ENCODE data around the gene LIM2. TPM values are rescaled to one million over a fixed set of nuclear protein-coding genes. Genes with fewer than 3 reads are reported as not detected.
A peak's percentile ranks its signal among the peaks of the same experiment; 100 is the strongest.

LIM2 gene
- total and polyA plus RNA-seq, 2 of the 8 experiments (the other 6 are each of a cell fraction or from before 2014, with no cell fraction given): not detected

DNA sequence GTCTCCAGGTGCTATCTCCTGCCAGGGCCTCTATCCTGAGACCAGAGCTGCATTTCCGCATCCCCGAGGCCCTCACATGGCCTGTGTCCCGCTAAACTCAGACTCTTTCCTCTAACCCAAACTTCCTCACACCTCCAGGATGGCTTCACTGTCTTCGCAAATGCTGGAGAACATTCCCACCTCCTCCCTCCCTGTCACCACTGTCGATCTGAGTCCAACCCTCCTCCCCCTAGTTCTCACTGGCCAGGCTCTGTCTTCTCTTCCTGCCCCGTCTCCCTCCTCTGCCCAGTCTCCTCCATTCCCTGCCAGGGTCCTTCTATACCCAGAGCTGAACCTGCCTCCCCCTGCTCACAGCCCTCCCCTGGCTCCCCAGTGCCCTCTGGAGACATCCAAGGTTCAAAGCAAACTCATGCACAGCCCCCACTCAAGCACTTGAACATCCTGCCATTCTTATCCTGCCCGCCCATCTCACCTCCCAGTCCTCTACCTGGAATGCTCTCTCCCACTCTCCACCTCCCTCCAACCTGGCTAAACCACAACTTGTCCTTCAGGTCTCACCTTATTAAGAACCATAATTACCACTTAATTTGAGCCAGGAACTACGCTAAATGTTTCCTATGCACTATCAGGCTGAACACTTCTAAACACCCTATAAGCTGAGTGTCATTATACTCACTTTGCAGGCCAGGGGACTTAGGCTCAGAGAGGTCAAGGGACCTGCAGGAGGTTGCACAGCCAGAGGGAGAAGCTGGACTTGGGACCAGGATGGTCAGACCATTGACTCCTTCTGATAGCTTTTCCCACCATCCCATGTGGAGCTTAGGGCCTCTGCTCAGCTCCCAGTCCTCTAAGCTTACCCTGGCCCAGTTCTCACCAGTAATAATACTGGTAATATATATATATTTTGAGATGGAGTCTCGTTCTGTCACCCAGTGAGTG is 44.9 kb downstream of the LIM2 start:
- peak overlapping the region; percentile 63; the same call in 1 of the 2 replicates for H2BK5ac ChIP-seq (ENCODE audit: low read depth, low read length)
- no peaks in the 10 kb centered on the region for H3K9me3 ChIP-seq (ENCODE audit: insufficient read depth in 2 of 2, low read depth in 1 of 2, low read length in 1 of 2)
- no peak overlapping the region for H3K4me3 ChIP-seq (ENCODE audit: extremely low read depth in 1 of 4, insufficient read depth in 2 of 4, low read depth in 3 of 4, low read length in 4 of 4)
- no peak overlapping the region for H2AFZ ChIP-seq (ENCODE audit: low read length)
- H3K79me2 ChIP-seq (ENCODE audit: control insufficient read depth in 1 of 2, insufficient read depth in 2 of 2, low read length in 2 of 2): no peaks in the 10 kb centered on the region
- TF ChIP-seq RFX5 (IDR thresholded peaks at IDR 0.05; ENCODE audit: borderline replicate concordance, low read depth, low read length) (no peak), KDM1A (IDR thresholded peaks at IDR 0.05; ENCODE audit: borderline replicate concordance, low read length) (peak; percentile 81)
- TF ChIP-seq, protein P1, sequence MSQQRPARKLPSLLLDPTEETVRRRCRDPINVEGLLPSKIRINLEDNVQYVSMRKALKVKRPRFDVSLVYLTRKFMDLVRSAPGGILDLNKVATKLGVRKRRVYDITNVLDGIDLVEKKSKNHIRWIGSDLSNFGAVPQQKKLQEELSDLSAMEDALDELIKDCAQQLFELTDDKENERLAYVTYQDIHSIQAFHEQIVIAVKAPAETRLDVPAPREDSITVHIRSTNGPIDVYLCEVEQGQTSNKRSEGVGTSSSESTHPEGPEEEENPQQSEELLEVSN (IDR thresholded peaks at IDR 0.05): peak; percentile 43; the same call in 1 of the 2 replicates
- H3K23me2 ChIP-seq (ENCODE audit: low read depth, low read length): peaks cover 13% of the 10 kb centered on the region
- no peak overlapping the region for H4K8ac ChIP-seq (ENCODE audit: extremely low read depth, insufficient read depth, low read length)
- CTCF ChIA-PET (ENCODE audit: partially characterized antibody): interaction anchor here (0.6 to 4.9 kb wide), 13 partner anchors 12 to 932 kb away, joined by 3 to 42 read pairs (median 3); partner anchors contain the start of genes CLDND2 and ETFB
- H3K18ac ChIP-seq (ENCODE audit: extremely low read depth, low read length): peak overlapping the region; percentile 78; the same call in 1 of the 2 replicates
- H2AK5ac ChIP-seq (ENCODE audit: low read depth, low read length): 0 out of 2 replicates have a peak overlapping the region, but pooled peaks have one; percentile 77
- H3K79me1 ChIP-seq (ENCODE audit: low read depth, low read length): no peaks in the 10 kb centered on the region
- no peak overlapping the region for H3K23ac ChIP-seq (ENCODE audit: insufficient read length)
- POLR2A ChIA-PET (ENCODE audit: partially characterized antibody): interaction anchor here (0.8 to 2.9 kb wide), 8 partner anchors 8 to 78 kb away, joined by 3 to 13 read pairs (median 4); partner anchors contain the start of genes C19orf84 and ETFB
- H3K56ac ChIP-seq (replicated peaks; ENCODE audit: insufficient read length, low read depth, low read length): no peak overlapping the region
- H4K20me1 ChIP-seq (replicated peaks in 1 of 2; ENCODE audit: control insufficient read depth in 1 of 2, insufficient read depth in 2 of 2, low read length in 2 of 2): peaks cover 0 to 3% of the 10 kb centered on the region in 2 experiments
- peak overlapping the region; percentile 99; the same call in 1 of the 2 replicates for H2BK15ac ChIP-seq (ENCODE audit: low read length)
- no peak overlapping the region for H3K9ac ChIP-seq (replicated peaks in 1 of 4; ENCODE audit: extremely low read depth in 1 of 4, low read depth in 3 of 4, low read length in 3 of 4)
- no peak for FAIRE-seq
- peaks cover 0 to 19% (median 15%) of the 10 kb centered on the region in 4 experiments; a peak in 6 of 7 replicates for H3K4me1 ChIP-seq (replicated peaks in 1 of 4; ENCODE audit: control insufficient read depth in 3 of 4, insufficient read depth in 4 of 4, low read length in 3 of 4)
- H3K27ac ChIP-seq (ENCODE audit: low read depth, low read length): no peak overlapping the region
- H2BK120ac ChIP-seq (replicated peaks; ENCODE audit: low read depth, low read length): peak overlapping the region; percentile 33
- peak overlapping the region; percentile 95; the same call in 1 of the 2 replicates for H2BK20ac ChIP-seq (ENCODE audit: low read length)
- H3K14ac ChIP-seq (ENCODE audit: insufficient read length): no peak overlapping the region
- no peak for DNase-seq (ENCODE audit: low read depth in 1 of 2, low spot score in 2 of 2)
- no peaks in the 10 kb centered on the region; a peak in 1 of 8 replicates for H3K36me3 ChIP-seq (ENCODE audit: control insufficient read depth in 2 of 4, insufficient read depth in 4 of 4, low read length in 3 of 4)
- WGBS, 2 experiments (ENCODE audit: extremely low coverage in 1 of 2, insufficient coverage in 1 of 2, insufficient read length in 1 of 2, insufficient replicate concordance in 2 of 2, low coverage in 1 of 2, low lambda C conversion rate in 2 of 2, missing lambda C conversion rate in 1 of 2): 85% methylated on average over 9 of the region's 9 CpGs; no CpG with 5 or more reads in 1 of the 2 experiments
- H4K91ac ChIP-seq (replicated peaks; ENCODE audit: insufficient read length, low read length): peak overlapping the region; percentile 49
- H4K5ac ChIP-seq (ENCODE audit: insufficient read length, low read depth, low read length): no peak overlapping the region
- no peak overlapping the region for H3K4ac ChIP-seq (replicated peaks; ENCODE audit: insufficient read length, low read depth, low read length)
- H2BK12ac ChIP-seq (ENCODE audit: low read depth, low read length): peak overlapping the region; percentile 94; the same call in 1 of the 2 replicates
- H3K4me2 ChIP-seq (ENCODE audit: insufficient read depth in 1 of 2, low read depth in 2 of 2, low read length in 2 of 2): peak overlapping the region; percentile 34 to 39; a peak in 2 of 4 replicates
- peaks cover 0 to 18% (median 11%) of the 10 kb centered on the region in 4 experiments; a peak in 5 of 7 replicates for H3K27me3 ChIP-seq (replicated peaks in 1 of 4; ENCODE audit: control insufficient read depth in 3 of 4, extremely low read depth in 1 of 4, insufficient read depth in 3 of 4, low read length in 3 of 4)

All from H1 (cell line).